HS-27A (cell line): ENCODE data around the gene KIF26A.

Source experiments
- DNase-seq: peaks from one replicate; pipeline ENCODE4 v3.0.0-alpha.2; 2012; ENCODE audit warnings: low read depth, missing footprints

KIF26A gene

GRCh38 chr14:104130974-104131651, 7.3 kb upstream of the KIF26A start:
- DNase-seq: peak; percentile 8

GRCh38 chr14:104131968-104132732, 6.2 kb upstream of the KIF26A start:
- no peak for DNase-seq

- no peak for DNase-seq
These were observed 5.4 kb upstream of the KIF26A start for GRCh38 chr14:104132981-104133380.

- no peak for DNase-seq
These were observed 4.9 kb upstream of the KIF26A start for GRCh38 chr14:104133496-104133895.

- no peak for DNase-seq
These were observed 4.1 kb upstream of the KIF26A start for GRCh38 chr14:104134061-104134965.

- no peak for DNase-seq
These were observed 3.1 kb upstream of the KIF26A start for GRCh38 chr14:104135121-104135903.

- no peak for DNase-seq
These were observed 2.4 kb upstream of the KIF26A start for GRCh38 chr14:104135904-104136471.

- DNase-seq: no peak
These were observed 1.7 kb upstream of the KIF26A start for GRCh38 chr14:104136472-104137296.

GRCh38 chr14:104137297-104138097, 890 bp upstream of the KIF26A start:
- no peak for DNase-seq

GRCh38 chr14:104138718-104139459, 502 bp downstream of the KIF26A start:
- DNase-seq: no peak

- no peak for DNase-seq
These were observed 1.2 kb downstream of the KIF26A start for GRCh38 chr14:104139460-104140212.

GRCh38 chr14:104140213-104140462, 1.8 kb downstream of the KIF26A start:
- DNase-seq: no peak

- DNase-seq: no peak
These were observed 2.3 kb downstream of the KIF26A start for GRCh38 chr14:104140463-104141331.

- no peak for DNase-seq
These were observed 3.3 kb downstream of the KIF26A start for GRCh38 chr14:104141621-104142091.

- no peak for DNase-seq
These were observed 4.0 kb downstream of the KIF26A start for GRCh38 chr14:104142136-104142945.

GRCh38 chr14:104142946-104143470, 4.6 kb downstream of the KIF26A start:
- no peak for DNase-seq
